HK-2 (cell line): Measurements from ENCODE around the gene HSD17B12.
A peak's percentile ranks its signal among the peaks of the same experiment; 100 is the strongest.

Experiments used
- DNase-seq: peaks from one replicate; pipeline ENCODE4 v3.0.0-alpha.2; 2018; ENCODE audit not compliant: unreplicated experiment

HSD17B12 gene

GRCh38 chr11:43866520-43866919, 186.0 kb downstream of the HSD17B12 start:
- DNase-seq = no peak

- DNase-seq = no peak
These were observed 186.4 kb downstream of the HSD17B12 start for GRCh38 chr11:43866969-43867368.

GRCh38 chr11:43868852-43869567, 188.5 kb downstream of the HSD17B12 start:
- peak; percentile 4 for DNase-seq

- no peak for DNase-seq
These were observed 190.5 kb downstream of the HSD17B12 start for GRCh38 chr11:43871051-43871450.

GRCh38 chr11:43872995-43873394, 192.5 kb downstream of the HSD17B12 start:
- no peak for DNase-seq

GRCh38 chr11:43874078-43874477, 193.5 kb downstream of the HSD17B12 start:
- DNase-seq = no peak

- DNase-seq = no peak
These were observed 194.2 kb downstream of the HSD17B12 start for GRCh38 chr11:43874738-43875137.

GRCh38 chr11:43879789-43880639, 199.5 kb downstream of the HSD17B12 start:
- DNase-seq = no peak

GRCh38 chr11:43880640-43881159, 200.2 kb downstream of the HSD17B12 start, which contains the start of gene ALKBH3:
ALKBH3 (plus strand) TSS chr11:43880831; CDS start chr11:43882653, 1,822 bp downstream.
- DNase-seq = peak; percentile 83

GRCh38 chr11:43892851-43893250, 212.3 kb downstream of the HSD17B12 start:
- DNase-seq = no peak

- DNase-seq = no peak
These were observed 214.0 kb downstream of the HSD17B12 start for GRCh38 chr11:43894546-43894945.

GRCh38 chr11:43895601-43896000, 215.1 kb downstream of the HSD17B12 start:
- no peak for DNase-seq

- DNase-seq = no peak
These were observed 218.0 kb downstream of the HSD17B12 start for GRCh38 chr11:43898574-43898973.

- DNase-seq = no peak
These were observed 218.6 kb downstream of the HSD17B12 start for GRCh38 chr11:43899094-43899493.

- no peak for DNase-seq
These were observed 221.0 kb downstream of the HSD17B12 start for GRCh38 chr11:43901551-43901950.

GRCh38 chr11:43903078-43903477, 222.5 kb downstream of the HSD17B12 start:
- DNase-seq = no peak

- no peak for DNase-seq
These were observed 223.4 kb downstream of the HSD17B12 start for GRCh38 chr11:43903969-43904368.

GRCh38 chr11:43904742-43905535, 224.4 kb downstream of the HSD17B12 start:
- DNase-seq = no peak

- DNase-seq = no peak
These were observed 225.3 kb downstream of the HSD17B12 start for GRCh38 chr11:43905813-43906241.
